Left lung (tissue), 10 donors: ENCODE data around the gene LYSET. TPM values are rescaled to one million over a fixed set of nuclear protein-coding genes. Genes with fewer than 3 reads are reported as not detected.
A peak's percentile ranks its signal among the peaks of the same experiment; 100 is the strongest.

Source experiments
- ATAC-seq: fragments of 200-7000 bp; cut with Tn5 transposase; one replicate; pipeline ENCODE4 v1.9.1; 2020; ENCODE audit warnings: moderate library complexity
- DNase-seq, 4 donors: peaks; one replicate each; pipeline ENCODE4 v3.0.0-alpha.2; 2013 to 2020
- H3K27ac ChIP-seq, 2 donors: fragments of 200-600 bp; sonication (generic) in 1 of 2; one replicate each; pipeline versions ENCODE4 v1.5.0 to v1.8.0; 2020 to 2021
- H3K27me3 ChIP-seq, 2 donors: fragments of 200-600 bp; sonication (generic) in 1 of 2; one replicate each; pipeline versions ENCODE4 v1.5.0 to v1.8.0; 2020 to 2021
- H3K36me3 ChIP-seq, 2 donors: fragments of 200-600 bp; sonication (generic) in 1 of 2; one replicate each; pipeline versions ENCODE4 v1.5.0 to v1.8.0; 2020 to 2021
- H3K4me1 ChIP-seq, 2 donors: fragments of 200-600 bp; one replicate each; pipeline ENCODE4 v1.8.0; 2021
- H3K4me3 ChIP-seq, 2 donors: fragments of 200-600 bp; sonication (generic) in 1 of 2; one replicate each; pipeline versions ENCODE4 v1.5.0 to v1.8.0; 2020 to 2021; ENCODE audit warnings: mild to moderate bottlenecking in 1 of 2
- H3K9me3 ChIP-seq, 2 donors: fragments of 200-600 bp; sonication (generic) in 1 of 2; one replicate each; pipeline versions ENCODE4 v1.5.0 to v1.8.0; 2020 to 2021
- intact Hi-C, 2 donors: fragments of 100-400 bp; cut with DNase I; formaldehyde crosslinking; loops; one replicate each; pipeline versions ENCODE4 v1.11.2 to v1.14.2; 2022
- polyA plus RNA-seq, 6 donors: library from polyadenylated mRNA; unstranded; fragments of 120-200 nt; gene quantifications; one replicate each; pipeline ENCODE4 v1.2.1, GENCODE V29; 2013; ENCODE audit not compliant: insufficient read length in 6 of 6
- total RNA-seq, 2 donors: library from RNA; stranded (reverse); fragmentation: NEBNext Ultra II Directional; extraction: Animal tissue kit (Norgen Biotek cat#: 25700); gene quantifications; one replicate each; pipeline ENCODE4 v1.2.1, GENCODE V29; 2021
- TF ChIP-seq, protein P1 (sequence below), 2 donors: fragments of 200-600 bp; sonication (generic) in 1 of 2; IDR thresholded peaks; one replicate each; pipeline versions ENCODE4 v1.5.0 to v1.8.0; 2021; ENCODE audit warnings: antibody characterized with exemption in 2 of 2
- donor health status: DM: no; HTN: yes; CAD: no.
- donor health status: DM: no; HTN: no; CAD: no.

LYSET gene
- total and polyA plus RNA-seq, 8 donors, result 21.9 to 42.7 (median 23.9) TPM

DNA sequence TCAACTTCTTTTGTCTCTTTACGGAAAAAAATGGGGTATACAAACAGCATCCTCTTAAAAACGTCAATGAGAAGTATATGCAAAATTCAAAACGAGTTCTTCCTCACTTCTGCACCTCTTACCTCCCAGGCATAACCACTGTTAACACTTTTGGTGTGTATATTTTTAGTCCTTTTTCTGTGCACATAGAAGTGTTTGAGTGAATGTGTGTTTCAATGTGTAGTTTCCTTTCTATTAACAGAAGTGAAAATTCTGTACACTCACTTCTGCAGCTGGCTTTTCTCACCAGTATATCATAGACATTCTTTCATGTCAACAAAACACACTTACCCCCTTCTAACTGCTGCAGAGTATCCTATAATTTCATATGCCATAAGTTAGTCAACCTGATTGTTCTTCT lies 27.3 kb downstream of the LYSET start:
- no peak for ATAC-seq
- DNase-seq, result no peak
- Histone ChIP-seq H3K9me3 (no peaks in the 10 kb centered on the region), H3K27me3 (no peaks in the 10 kb centered on the region), H3K27ac (no peak overlapping the region), H3K4me3 (no peak overlapping the region), H3K4me1 (peaks cover 9 to 19% of the 10 kb centered on the region in 2 donors), H3K36me3 (peaks cover 0 to 70% of the 10 kb centered on the region in 2 donors)
- intact Hi-C loops, result no loop called here
- TF ChIP-seq, protein P1, sequence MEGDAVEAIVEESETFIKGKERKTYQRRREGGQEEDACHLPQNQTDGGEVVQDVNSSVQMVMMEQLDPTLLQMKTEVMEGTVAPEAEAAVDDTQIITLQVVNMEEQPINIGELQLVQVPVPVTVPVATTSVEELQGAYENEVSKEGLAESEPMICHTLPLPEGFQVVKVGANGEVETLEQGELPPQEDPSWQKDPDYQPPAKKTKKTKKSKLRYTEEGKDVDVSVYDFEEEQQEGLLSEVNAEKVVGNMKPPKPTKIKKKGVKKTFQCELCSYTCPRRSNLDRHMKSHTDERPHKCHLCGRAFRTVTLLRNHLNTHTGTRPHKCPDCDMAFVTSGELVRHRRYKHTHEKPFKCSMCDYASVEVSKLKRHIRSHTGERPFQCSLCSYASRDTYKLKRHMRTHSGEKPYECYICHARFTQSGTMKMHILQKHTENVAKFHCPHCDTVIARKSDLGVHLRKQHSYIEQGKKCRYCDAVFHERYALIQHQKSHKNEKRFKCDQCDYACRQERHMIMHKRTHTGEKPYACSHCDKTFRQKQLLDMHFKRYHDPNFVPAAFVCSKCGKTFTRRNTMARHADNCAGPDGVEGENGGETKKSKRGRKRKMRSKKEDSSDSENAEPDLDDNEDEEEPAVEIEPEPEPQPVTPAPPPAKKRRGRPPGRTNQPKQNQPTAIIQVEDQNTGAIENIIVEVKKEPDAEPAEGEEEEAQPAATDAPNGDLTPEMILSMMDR (IDR thresholded peaks at IDR 0.05), result no peak

DNA sequence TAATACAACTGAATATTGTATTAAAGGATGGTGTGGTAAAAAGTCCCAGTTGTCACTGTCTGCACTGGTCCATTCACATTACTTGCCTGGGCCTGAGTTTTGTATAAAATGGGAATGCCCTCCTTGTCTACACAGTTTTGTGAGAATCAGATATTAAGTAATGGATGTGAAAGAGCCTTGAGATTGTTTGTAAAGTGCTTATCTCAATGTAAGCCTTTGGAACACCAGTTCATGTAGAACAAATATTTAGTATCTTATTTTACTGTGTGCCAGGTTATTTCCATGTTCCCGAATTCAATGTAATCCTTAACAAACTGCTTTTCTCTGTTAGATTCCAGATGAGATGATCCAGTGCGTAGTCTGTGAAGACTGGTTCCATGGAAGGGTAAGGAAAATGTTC lies 29.5 kb downstream of the LYSET start:
- TF ChIP-seq, protein P1 (IDR thresholded peaks at IDR 0.05), result no peak
- no peak for DNase-seq
- intact Hi-C loops, result no loop called here
- no peak overlapping the region for H3K4me3 ChIP-seq
- no peaks in the 10 kb centered on the region for H3K9me3 ChIP-seq
- no peaks in the 10 kb centered on the region for H3K4me1 ChIP-seq
- ATAC-seq, result no peak
- H3K27me3 ChIP-seq, result no peaks in the 10 kb centered on the region
- H3K27ac ChIP-seq, result no peak overlapping the region
- H3K36me3 ChIP-seq, result peaks cover 0 to 92% of the 10 kb centered on the region in 2 donors

DNA sequence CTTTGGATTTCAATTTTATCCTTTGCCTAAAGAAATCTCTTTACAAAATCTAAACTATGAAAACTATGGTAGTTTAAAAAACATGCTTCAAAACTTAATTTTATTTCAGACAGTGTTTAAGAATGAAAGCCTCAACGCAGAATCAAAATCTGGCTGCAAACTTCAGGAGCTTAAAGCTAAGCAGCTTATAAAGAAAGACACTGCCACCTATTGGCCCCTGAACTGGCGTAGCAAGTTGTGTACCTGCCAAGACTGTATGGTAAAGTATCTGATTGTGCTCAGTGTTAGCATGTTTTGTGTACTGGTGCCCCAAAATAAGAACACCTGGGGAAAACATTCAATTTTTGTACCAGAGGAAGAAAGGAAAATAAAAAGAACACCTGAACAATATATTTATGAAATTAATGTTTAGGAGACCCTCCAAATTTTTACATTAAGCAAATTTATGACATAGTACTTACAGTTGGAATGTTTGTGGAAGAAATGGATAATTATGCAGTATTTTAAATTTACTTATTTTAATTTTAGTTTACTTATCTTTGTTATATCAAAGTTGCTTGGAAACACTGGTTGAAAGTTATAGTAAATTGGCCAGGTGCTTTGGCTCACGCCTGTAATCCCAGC lies 34.1 kb downstream of the LYSET start:
- intact Hi-C loops, result no loop called here
- ATAC-seq, result peak; percentile 85
- TF ChIP-seq, protein P1 (IDR thresholded peaks at IDR 0.05), result no peak

DNA sequence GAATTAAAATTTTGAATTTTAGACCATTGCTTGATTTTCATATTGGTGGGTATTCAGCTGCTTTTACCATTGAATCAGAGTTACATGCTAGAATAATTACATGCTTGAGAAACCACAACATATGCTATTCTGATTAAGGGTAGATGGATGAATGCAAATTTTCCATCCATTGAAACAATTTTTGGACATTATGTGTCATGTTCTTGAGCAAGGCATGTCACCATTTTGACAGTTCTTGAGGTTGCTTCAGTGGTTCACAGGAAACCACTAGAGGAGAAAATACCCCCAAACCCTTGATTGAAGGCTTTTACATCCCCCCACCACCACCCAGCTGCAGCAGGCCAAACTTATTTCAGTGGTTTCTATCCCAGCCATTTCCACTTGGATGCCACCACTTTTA lies 35.4 kb downstream of the LYSET start:
- DNase-seq (no peak), ATAC-seq (no peak)
- Histone ChIP-seq H3K4me3 (no peak overlapping the region), H3K27ac (no peak overlapping the region), H3K9me3 (no peaks in the 10 kb centered on the region), H3K27me3 (no peaks in the 10 kb centered on the region), H3K36me3 (peaks cover 0 to 100% of the 10 kb centered on the region in 2 donors), H3K4me1 (no peaks in the 10 kb centered on the region)
- TF ChIP-seq, protein P1 (IDR thresholded peaks at IDR 0.05), result no peak
- intact Hi-C loops, result no loop called here

More for the DNA sequence above, 34.1 kb downstream of the LYSET start:
- no peak overlapping the region for H3K4me3 ChIP-seq
- H3K27me3 ChIP-seq, result no peaks in the 10 kb centered on the region
- H3K27ac ChIP-seq, result no peak overlapping the region
- no peaks in the 10 kb centered on the region for H3K9me3 ChIP-seq
- DNase-seq, result peak in 3 of 4 donors; percentile 15 to 62 (median 38)
- peaks cover 0 to 100% of the 10 kb centered on the region in 2 donors for H3K36me3 ChIP-seq
- no peaks in the 10 kb centered on the region for H3K4me1 ChIP-seq

DNA sequence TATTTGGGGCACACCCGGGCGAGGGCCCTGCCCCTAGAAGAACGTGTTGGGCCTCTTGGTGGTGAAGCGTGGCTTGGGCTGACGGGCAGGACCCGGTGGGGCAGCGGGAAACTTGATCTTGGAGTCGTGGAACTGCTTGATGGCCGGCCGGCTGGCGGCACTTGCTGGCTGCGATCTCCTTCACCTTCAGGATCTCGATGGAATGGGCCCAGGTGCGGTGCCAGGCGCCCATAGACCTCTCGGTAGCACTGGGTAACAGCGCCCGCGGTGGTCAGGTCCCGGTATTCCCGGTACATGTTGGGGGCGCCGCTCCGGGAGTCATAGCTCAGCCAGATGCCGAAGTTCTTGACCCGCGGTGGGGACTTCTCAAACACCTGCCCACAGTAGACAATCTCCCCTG lies 38.4 kb downstream of the LYSET start:
- peak in 1 of 4 donors; percentile 81 for DNase-seq
- no peak overlapping the region for H3K27ac ChIP-seq
- intact Hi-C loops, result no loop called here
- TF ChIP-seq, protein P1 (IDR thresholded peaks at IDR 0.05), result no peak
- no peaks in the 10 kb centered on the region for H3K9me3 ChIP-seq
- H3K36me3 ChIP-seq, result peaks cover 0 to 98% of the 10 kb centered on the region in 2 donors
- H3K4me3 ChIP-seq, result no peak overlapping the region
- no peaks in the 10 kb centered on the region for H3K27me3 ChIP-seq
- no peaks in the 10 kb centered on the region for H3K4me1 ChIP-seq
- no peak for ATAC-seq
